ENCODE measurements around the gene GPC5.
"Not testable (repeated sequence)": the region's sequence is repeated elsewhere in the genome, so short reads cannot be mapped to it uniquely, and the experiment has no call there.

Gene GPC5

GRCh38 chr13:91661692-91662490 is 263.5 kb downstream of the GPC5 start:
- no peak for DNase-seq

GRCh38 chr13:91664039-91664438 is 265.6 kb downstream of the GPC5 start:
- DNase-seq = no peak

- no peak for DNase-seq
Measured at GRCh38 chr13:91667486-91667885, 269.1 kb downstream of the GPC5 start.

GRCh38 chr13:91668866-91669495 is 270.6 kb downstream of the GPC5 start:
- no peak for DNase-seq

GRCh38 chr13:91674347-91674746 is 275.9 kb downstream of the GPC5 start:
- DNase-seq = not testable (repeated sequence)

GRCh38 chr13:91684746-91685145 is 286.3 kb downstream of the GPC5 start:
- DNase-seq = no peak

GRCh38 chr13:91690944-91691343 is 292.5 kb downstream of the GPC5 start:
- DNase-seq = no peak

GRCh38 chr13:91693466-91693865 is 295.0 kb downstream of the GPC5 start:
- no peak for DNase-seq

- no peak for DNase-seq
Measured at GRCh38 chr13:91698308-91698707, 299.9 kb downstream of the GPC5 start.

GRCh38 chr13:91698767-91699166 is 300.3 kb downstream of the GPC5 start:
- DNase-seq = no peak

- no peak for DNase-seq
Measured at GRCh38 chr13:91699863-91700262, 301.4 kb downstream of the GPC5 start.

GRCh38 chr13:91701975-91702374 is 303.6 kb downstream of the GPC5 start:
- DNase-seq = no peak

GRCh38 chr13:91702411-91702810 is 304.0 kb downstream of the GPC5 start:
- DNase-seq = no peak

- no peak for DNase-seq
Measured at GRCh38 chr13:91704398-91704797, 306.0 kb downstream of the GPC5 start.

GRCh38 chr13:91708558-91708957 is 310.1 kb downstream of the GPC5 start:
- no peak for DNase-seq

- no peak for DNase-seq
Measured at GRCh38 chr13:91709180-91709579, 310.8 kb downstream of the GPC5 start.

GRCh38 chr13:91710733-91711132 is 312.3 kb downstream of the GPC5 start:
- no peak for DNase-seq

GRCh38 chr13:91714855-91715254 is 316.4 kb downstream of the GPC5 start:
- no peak for DNase-seq

GRCh38 chr13:91716436-91717065 is 318.1 kb downstream of the GPC5 start:
- DNase-seq = no peak

GRCh38 chr13:91719033-91719432 is 320.6 kb downstream of the GPC5 start:
- DNase-seq = no peak

GRCh38 chr13:91721413-91721812 is 323.0 kb downstream of the GPC5 start:
- DNase-seq = no peak

- DNase-seq = peak; percentile 3
Measured at GRCh38 chr13:91722267-91722884, 324.0 kb downstream of the GPC5 start.

- no peak for DNase-seq
Measured at GRCh38 chr13:91724591-91724990, 326.2 kb downstream of the GPC5 start.

GRCh38 chr13:91725646-91726045 is 327.2 kb downstream of the GPC5 start:
- no peak for DNase-seq

All from NCI-H524 treated with DMSO at 0.1 percent for 48 hours (cell line).